RWPE1 (cell line): ENCODE data around the gene ARID3B.
"Not testable (repeated sequence)": the region's sequence is repeated elsewhere in the genome, so short reads cannot be mapped to it uniquely, and the experiment has no call there.

Experiments used
- CTCF ChIA-PET: fragments of 350-600 bp; sonication (Branson Sonifier 250); formaldehyde crosslinking; extraction: SDS; loops from one replicate; lab custom pipeline; 2021; lab: Yijun Ruan, JAX
- POLR2A ChIA-PET: fragments of 400-600 bp; formaldehyde crosslinking; extraction: SDS; loops from one replicate; lab custom pipeline; 2020; ENCODE audit warnings: antibody characterized with exemption; ENCODE audit not compliant: low non-redundant PET; lab: Yijun Ruan, JAX
- DNase-seq: peaks from one replicate; pipeline ENCODE4 v3.0.0; 2012; ENCODE audit warnings: low spot score
- H3K27ac ChIP-seq: fragments of 450-650 bp; 2 replicates; pipeline ENCODE4 v1.5.1; 2017
- TF ChIP-seq, protein P1 (sequence below): fragments of 450-650 bp; conservative IDR thresholded peaks from 2 replicates; pipeline ENCODE4 v1.5.1; 2017; ENCODE audit warnings: low read depth, mild to moderate bottlenecking

Gene ARID3B

DNA sequence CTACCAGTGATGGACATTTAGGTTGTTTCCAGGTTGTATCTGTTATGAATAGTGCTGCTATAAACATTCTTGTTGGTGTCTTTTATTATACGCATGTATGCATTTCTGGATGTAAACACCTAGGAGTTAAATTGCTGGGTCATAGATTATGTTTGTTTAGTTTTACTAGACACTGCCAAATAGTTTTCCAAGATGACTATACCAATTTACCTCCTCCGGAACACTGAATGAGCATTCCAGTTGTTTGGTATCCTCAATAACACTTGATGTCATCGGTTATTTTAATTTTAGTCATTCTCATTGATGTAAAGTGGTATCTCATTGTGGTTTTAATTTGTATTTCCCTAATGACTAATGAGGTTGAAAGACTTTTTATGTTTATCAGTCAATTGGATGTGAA lies 36.6 kb upstream of the ARID3B start:
- POLR2A ChIA-PET: no interaction called here
- DNase-seq: no peak
- CTCF ChIA-PET: no interaction called here
- no peak overlapping the region for H3K27ac ChIP-seq
- TF ChIP-seq, protein P1, sequence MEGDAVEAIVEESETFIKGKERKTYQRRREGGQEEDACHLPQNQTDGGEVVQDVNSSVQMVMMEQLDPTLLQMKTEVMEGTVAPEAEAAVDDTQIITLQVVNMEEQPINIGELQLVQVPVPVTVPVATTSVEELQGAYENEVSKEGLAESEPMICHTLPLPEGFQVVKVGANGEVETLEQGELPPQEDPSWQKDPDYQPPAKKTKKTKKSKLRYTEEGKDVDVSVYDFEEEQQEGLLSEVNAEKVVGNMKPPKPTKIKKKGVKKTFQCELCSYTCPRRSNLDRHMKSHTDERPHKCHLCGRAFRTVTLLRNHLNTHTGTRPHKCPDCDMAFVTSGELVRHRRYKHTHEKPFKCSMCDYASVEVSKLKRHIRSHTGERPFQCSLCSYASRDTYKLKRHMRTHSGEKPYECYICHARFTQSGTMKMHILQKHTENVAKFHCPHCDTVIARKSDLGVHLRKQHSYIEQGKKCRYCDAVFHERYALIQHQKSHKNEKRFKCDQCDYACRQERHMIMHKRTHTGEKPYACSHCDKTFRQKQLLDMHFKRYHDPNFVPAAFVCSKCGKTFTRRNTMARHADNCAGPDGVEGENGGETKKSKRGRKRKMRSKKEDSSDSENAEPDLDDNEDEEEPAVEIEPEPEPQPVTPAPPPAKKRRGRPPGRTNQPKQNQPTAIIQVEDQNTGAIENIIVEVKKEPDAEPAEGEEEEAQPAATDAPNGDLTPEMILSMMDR: no peak

DNA sequence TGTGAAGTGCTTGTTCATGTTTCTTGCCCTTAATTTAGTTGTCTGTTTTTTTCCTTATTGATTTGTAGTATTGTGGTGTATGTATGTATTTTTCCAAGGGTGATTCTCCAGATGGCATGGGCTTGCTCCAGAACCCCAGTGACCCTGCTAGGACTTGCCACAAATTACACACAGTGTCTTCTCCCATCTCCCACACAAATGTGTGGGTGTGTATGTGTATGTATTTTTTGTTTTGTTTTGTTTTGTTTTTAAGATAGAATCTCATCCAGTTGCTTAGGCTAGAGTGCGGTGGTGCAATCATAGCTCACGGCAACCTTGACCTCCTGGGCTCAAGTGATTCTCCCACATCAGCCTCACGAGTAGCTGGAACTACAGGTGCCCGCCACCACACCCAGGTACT lies 36.2 kb upstream of the ARID3B start:
- TF ChIP-seq, protein P1: no peak
- ChIA-PET CTCF (no interaction called here), POLR2A (no interaction called here)
- H3K27ac ChIP-seq: no peak overlapping the region
- no peak for DNase-seq

GRCh38 chr15:74505837-74506514 lies 35.0 kb upstream of the ARID3B start:
- TF ChIP-seq, protein P1: no peak
- POLR2A ChIA-PET: no interaction called here
- DNase-seq: no peak
- CTCF ChIA-PET: no interaction called here
- no peak overlapping the region for H3K27ac ChIP-seq

- no peak overlapping the region for H3K27ac ChIP-seq
- TF ChIP-seq, protein P1: no peak
- DNase-seq: no peak
- ChIA-PET POLR2A (no interaction called here), CTCF (no interaction called here)
These were observed 34.5 kb upstream of the ARID3B start for GRCh38 chr15:74506515-74506840.

GRCh38 chr15:74511583-74511982 lies 29.4 kb upstream of the ARID3B start:
- CTCF ChIA-PET: no interaction called here
- no peak overlapping the region for H3K27ac ChIP-seq
- DNase-seq: no peak
- TF ChIP-seq, protein P1: no peak
- POLR2A ChIA-PET: no interaction called here

DNA sequence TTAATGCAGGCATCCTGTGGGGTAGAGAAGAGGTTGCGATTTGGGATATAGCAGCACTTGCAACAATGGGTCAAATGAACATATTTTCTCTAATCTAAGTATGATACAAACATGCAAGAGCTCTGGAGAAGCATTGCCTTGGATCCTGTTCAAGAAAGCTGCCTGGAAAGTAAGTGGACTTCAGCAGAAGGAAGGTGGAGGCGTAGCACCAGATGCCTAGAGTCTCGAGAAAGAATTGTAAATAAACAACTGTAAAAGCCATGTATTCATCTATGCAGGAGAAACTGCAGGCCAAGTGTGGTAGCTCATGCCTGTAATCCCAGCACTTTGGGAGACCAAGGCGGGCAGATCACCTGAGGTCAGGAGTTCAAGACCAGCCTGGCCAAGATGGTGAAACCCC lies 27.0 kb upstream of the ARID3B start:
- POLR2A ChIA-PET, H3K27ac ChIP-seq, DNase-seq: not testable (repeated sequence)
- CTCF ChIA-PET: interaction anchor here (0.6 kb wide), 2 partner anchors 10 to 17 kb away, joined by 4 to 5 read pairs; no protein-coding TSS in a partner anchor

- TF ChIP-seq, protein P1: no peak
- ChIA-PET CTCF (interaction anchor here (0.6 kb wide), 1 partner anchor 155 kb away, joined by 3 read pairs; no protein-coding TSS in a partner anchor), POLR2A (no interaction called here)
- no peak overlapping the region for H3K27ac ChIP-seq
- DNase-seq: no peak
These were observed 23.9 kb upstream of the ARID3B start for GRCh38 chr15:74517096-74517495.
